HFF-Myc (cell line): Measurements from ENCODE around the gene PTPN7.
A peak's percentile ranks its signal among the peaks of the same experiment; 100 is the strongest.

ENCODE experiments used
- DNase-seq: peaks from one replicate; pipeline ENCODE4 v3.0.0-alpha.2; 2011; ENCODE audit warnings: low read depth; ENCODE audit errors: extremely low read depth
- H3K4me3 ChIP-seq: replicated peaks from 2 replicates; pipeline ENCODE4 v1.5.1; 2011; ENCODE audit warnings: low read depth, mild to moderate bottlenecking, control low read depth, low read length
- TF ChIP-seq, protein P1 (sequence below): IDR thresholded peaks from 2 replicates; pipeline ENCODE4 v1.5.1; 2012; ENCODE audit warnings: mild to moderate bottlenecking, low read depth, low read length, control low read depth; ENCODE audit errors: missing control alignments

PTPN7 gene

DNA sequence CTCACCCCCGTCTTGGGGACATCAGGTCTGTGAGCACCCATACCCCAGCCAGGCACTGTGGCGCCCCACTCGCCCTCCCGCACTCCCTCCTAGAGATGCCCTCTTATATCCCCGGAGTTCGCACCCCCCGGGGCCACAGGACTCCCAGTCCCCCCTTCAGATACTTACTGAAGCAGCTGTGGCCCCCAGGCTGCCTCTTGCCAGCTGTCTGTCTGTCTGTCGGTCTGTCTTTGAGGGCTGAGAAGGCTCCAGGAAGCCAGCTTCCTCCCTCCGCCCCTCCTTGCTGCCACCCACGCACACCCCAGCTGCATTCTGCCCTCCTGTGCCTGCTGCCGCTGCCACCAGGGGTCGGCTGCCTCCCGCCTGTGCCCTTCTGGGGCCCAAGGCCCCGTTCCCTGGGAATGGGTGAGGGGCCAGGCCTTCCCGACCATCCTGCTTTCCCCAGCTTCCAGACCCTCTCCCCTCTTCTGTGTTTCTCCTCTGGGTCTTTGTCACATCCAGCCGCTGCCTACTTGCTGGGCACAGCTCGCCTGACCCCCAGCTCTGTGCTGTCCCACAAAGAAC, at the start of gene PTPN7:
PTPN7 (minus strand) TSS at position 226 of the 564 bp plus-strand sequence. CDS start 1,200 bp downstream, outside the sequence.
- TF ChIP-seq, protein P1, sequence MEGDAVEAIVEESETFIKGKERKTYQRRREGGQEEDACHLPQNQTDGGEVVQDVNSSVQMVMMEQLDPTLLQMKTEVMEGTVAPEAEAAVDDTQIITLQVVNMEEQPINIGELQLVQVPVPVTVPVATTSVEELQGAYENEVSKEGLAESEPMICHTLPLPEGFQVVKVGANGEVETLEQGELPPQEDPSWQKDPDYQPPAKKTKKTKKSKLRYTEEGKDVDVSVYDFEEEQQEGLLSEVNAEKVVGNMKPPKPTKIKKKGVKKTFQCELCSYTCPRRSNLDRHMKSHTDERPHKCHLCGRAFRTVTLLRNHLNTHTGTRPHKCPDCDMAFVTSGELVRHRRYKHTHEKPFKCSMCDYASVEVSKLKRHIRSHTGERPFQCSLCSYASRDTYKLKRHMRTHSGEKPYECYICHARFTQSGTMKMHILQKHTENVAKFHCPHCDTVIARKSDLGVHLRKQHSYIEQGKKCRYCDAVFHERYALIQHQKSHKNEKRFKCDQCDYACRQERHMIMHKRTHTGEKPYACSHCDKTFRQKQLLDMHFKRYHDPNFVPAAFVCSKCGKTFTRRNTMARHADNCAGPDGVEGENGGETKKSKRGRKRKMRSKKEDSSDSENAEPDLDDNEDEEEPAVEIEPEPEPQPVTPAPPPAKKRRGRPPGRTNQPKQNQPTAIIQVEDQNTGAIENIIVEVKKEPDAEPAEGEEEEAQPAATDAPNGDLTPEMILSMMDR: no peak
- DNase-seq: no peak
- H3K4me3 ChIP-seq: no peak within 1 kb of the TSS

DNA sequence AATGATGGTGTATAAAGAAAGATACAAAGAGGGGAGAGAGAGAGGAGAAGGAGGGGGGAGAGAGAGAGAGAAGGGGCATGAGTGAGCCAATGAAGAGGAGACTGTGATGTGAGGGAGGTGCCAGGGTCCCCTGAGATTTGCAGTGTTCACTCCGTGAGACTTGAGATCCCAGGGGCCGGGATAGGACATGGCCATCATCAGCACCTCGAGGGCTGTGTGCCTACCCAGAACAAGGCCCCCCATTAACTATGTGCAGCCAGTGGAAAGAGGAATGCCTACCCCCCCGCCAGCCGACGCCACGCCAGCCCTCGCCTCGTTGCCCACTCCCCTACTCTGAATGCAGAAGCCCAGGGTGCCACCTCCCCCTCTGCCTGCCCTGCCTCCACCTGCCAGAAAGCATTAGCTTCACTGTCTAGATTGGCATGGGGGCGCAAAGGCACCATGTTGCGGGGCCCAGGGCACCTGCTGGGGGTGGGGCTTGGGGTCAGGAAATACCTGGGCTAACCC, 48.0 kb upstream of the PTPN7 start:
- no peak overlapping the region for H3K4me3 ChIP-seq
- TF ChIP-seq, protein P1: no peak
- no peak for DNase-seq

DNA sequence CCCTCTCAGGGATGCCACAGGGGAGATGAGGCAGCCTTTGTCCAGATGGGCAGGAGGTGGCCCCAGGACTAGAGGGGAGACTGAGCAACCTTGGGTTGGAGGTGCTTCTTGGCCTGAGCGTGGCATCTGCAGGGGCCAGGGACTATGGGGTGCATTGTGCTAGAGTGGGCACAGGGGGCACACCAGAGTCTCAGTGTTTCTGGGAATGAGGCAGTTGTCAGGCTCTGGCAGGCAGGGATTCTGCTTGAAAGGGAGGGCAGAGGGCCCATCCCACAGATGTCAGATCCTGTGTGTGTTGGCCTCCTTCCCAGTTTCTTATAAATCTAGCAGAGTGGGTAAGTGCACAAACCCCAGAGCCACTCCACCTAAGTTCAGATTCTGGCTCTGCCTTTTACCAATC, 46.9 kb upstream of the PTPN7 start:
- TF ChIP-seq, protein P1: peak; percentile 33
- no peak overlapping the region for H3K4me3 ChIP-seq
- DNase-seq: peak; percentile 37

DNA sequence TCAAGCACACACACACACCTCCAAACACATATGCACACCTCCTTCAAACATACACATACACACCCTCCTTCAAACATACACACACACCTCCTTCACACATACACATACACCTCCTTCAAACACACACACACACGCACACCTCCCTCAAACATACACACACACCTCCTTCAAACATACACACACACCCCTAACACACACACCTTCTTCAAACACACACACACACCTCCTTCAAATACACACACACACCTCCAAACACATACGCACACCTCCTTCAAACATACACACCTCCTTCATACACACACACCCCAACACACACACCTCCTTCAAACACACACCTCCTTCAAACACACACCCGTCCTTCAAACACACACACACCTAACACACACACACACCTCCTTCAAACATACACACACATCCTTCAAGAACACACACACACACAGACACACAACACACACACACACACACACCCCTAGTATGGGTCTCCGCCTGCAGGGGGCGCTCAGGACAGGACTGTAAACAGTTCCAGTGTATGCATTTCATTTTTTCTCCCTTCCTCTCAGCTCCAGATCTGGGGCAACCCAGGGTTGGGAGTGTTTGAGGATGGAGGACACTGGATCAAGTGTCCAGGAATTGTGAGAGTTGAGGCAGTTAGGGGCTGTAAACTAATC, 45.3 kb upstream of the PTPN7 start:
- no peak for DNase-seq
- no peak overlapping the region for H3K4me3 ChIP-seq
- TF ChIP-seq, protein P1: peak; percentile 28

DNA sequence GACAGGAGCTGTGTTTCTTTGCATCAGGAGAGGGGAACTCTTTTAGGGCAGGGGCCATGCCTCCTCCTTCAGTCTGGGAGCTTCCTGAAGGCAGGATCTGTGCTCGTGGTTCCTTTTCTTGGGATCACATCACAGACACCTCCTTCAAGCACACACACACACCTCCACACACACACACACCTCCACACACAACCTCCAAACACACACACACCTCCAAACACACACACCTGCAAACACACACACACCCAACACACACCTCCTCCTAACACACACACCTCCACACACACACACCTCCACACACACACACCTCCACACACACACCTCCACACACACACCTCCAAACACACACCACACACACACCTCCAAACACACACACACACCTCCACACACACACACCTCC, 43.7 kb upstream of the PTPN7 start:
- TF ChIP-seq, protein P1: no peak

DNA sequence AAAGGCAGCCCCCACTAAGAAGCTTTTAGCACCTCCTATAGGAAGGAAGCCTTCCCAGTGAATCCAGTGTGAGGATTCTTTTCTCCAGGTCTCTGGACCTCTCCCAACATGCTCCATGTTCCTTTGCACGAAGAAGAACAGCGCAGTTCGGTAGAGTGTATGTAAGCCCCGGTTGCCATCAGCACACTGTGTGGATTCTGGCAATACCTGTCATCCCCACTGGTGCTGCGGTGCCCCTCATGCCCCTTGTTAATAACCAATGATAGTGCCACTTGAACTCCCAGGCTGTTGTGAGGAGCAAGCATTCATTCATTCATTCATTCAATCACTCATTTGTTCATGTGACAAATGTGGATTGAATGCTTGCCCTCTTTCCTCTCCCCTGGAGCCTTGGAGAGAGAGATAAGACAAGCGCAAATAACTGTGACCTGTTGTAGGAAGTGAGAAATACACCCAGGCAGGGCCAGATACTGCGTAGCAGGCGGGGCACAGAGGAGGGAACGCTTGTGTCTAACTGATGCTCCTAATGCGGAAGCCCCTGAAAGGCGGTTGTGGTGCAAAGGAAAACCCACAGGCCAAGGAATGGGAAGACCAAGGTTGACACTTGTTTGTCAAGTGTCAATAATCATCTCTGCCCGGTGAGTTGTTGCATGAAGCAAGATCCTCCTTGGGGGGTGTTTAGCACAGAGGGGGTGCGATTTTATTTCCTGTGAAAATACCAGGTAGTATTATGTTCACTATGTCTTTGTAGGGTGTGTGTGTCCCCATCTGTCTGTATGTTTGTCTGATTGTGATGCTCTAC, 43.0 kb upstream of the PTPN7 start:
- H3K4me3 ChIP-seq: no peak overlapping the region
- TF ChIP-seq, protein P1: no peak
- no peak for DNase-seq

More for the DNA sequence above, 43.7 kb upstream of the PTPN7 start:
- H3K4me3 ChIP-seq: no peak overlapping the region
- DNase-seq: no peak
